NCI-H748 (cell line): ENCODE measurements around the gene SCYGR2.
"Not testable (repeated sequence)": the region's sequence is repeated elsewhere in the genome, so short reads cannot be mapped to it uniquely, and the experiment has no call there.

ENCODE experiments used
- DNase-seq: peaks from one replicate; lab custom pipeline; 2025; ENCODE audit not compliant: unreplicated experiment; lab: John Stamatoyannopoulos, UW

The SCYGR2 gene

GRCh38 chr2:227598835-227599503 lies at the start of gene SCYGR2:
Gene SCYGR2, plus strand, starts transcription at chr2:227598893. Its CDS starts 0 bp downstream, at chr2:227598893.
- not testable (repeated sequence) for DNase-seq

GRCh38 chr2:227551836-227552235 lies 46.9 kb upstream of the SCYGR2 start:
- no peak for DNase-seq

- no peak for DNase-seq
These were observed 36.1 kb upstream of the SCYGR2 start for GRCh38 chr2:227562581-227562980.

GRCh38 chr2:227565080-227565479 lies 33.6 kb upstream of the SCYGR2 start:
- DNase-seq: no peak

GRCh38 chr2:227566012-227566411 lies 32.7 kb upstream of the SCYGR2 start:
- DNase-seq: no peak

- DNase-seq: no peak
These were observed 29.9 kb upstream of the SCYGR2 start for GRCh38 chr2:227568852-227569169.

GRCh38 chr2:227570615-227571014 lies 28.1 kb upstream of the SCYGR2 start:
- no peak for DNase-seq

GRCh38 chr2:227576110-227576509 lies 22.6 kb upstream of the SCYGR2 start:
- DNase-seq: no peak

- no peak for DNase-seq
These were observed 21.9 kb upstream of the SCYGR2 start for GRCh38 chr2:227576812-227577211.

GRCh38 chr2:227577555-227577954 lies 21.1 kb upstream of the SCYGR2 start:
- peak; percentile 13 for DNase-seq

- DNase-seq: no peak
These were observed 20.1 kb upstream of the SCYGR2 start for GRCh38 chr2:227578642-227579041.

GRCh38 chr2:227579791-227580190 lies 18.9 kb upstream of the SCYGR2 start:
- DNase-seq: no peak

- no peak for DNase-seq
These were observed 16.3 kb upstream of the SCYGR2 start for GRCh38 chr2:227582369-227582768.

GRCh38 chr2:227592694-227593387 lies 5.9 kb upstream of the SCYGR2 start:
- no peak for DNase-seq

GRCh38 chr2:227595797-227596196 lies 2.9 kb upstream of the SCYGR2 start:
- DNase-seq: no peak

- no peak for DNase-seq
These were observed 1.7 kb upstream of the SCYGR2 start for GRCh38 chr2:227597036-227597435.

GRCh38 chr2:227597998-227598397 lies 695 bp upstream of the SCYGR2 start:
- DNase-seq: no peak

- DNase-seq: no peak
These were observed 3.7 kb downstream of the SCYGR2 start for GRCh38 chr2:227602358-227602757.

GRCh38 chr2:227606476-227606875 lies 7.8 kb downstream of the SCYGR2 start:
- DNase-seq: no peak

GRCh38 chr2:227607941-227608340 lies 9.2 kb downstream of the SCYGR2 start:
- no peak for DNase-seq

GRCh38 chr2:227608561-227609338 lies 10.1 kb downstream of the SCYGR2 start:
- DNase-seq: peak; percentile 55

GRCh38 chr2:227610123-227610522 lies 11.4 kb downstream of the SCYGR2 start:
- peak; percentile 6 for DNase-seq
